GM21825 (cell line): ENCODE results near the gene DLX3.

Experiments used
- ATAC-seq: cut with Tn5 transposase; IDR thresholded peaks from one replicate; pipeline ENCODE4 v1.9.1; 2021; ENCODE audit warnings: mild to moderate bottlenecking, moderate library complexity; ENCODE audit not compliant: unreplicated experiment

The DLX3 gene

DNA sequence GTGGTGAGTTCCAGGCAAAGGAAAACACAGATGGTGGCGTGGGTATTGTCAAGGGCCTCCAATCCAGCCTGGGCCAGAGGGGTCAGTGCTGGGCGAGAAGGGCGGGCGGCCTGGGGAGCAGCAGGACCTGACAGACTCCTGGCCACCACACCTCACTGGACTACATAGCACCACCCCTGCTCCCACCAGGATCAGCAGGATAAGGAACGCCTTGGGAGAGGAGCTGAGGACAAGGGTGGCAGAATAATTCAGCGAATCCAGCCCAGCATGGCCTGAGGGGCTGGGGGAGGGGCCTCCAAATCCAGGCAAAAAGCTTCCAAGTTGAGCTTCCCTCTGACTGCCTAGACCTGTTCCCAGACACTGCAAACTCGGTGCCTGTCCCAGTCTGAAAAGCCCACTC, 19.5 kb downstream of the DLX3 start:
- ATAC-seq, result no peak

- ATAC-seq, result no peak
Measured at GRCh38 chr17:49973271-49973615, 21.8 kb downstream of the DLX3 start.

DNA sequence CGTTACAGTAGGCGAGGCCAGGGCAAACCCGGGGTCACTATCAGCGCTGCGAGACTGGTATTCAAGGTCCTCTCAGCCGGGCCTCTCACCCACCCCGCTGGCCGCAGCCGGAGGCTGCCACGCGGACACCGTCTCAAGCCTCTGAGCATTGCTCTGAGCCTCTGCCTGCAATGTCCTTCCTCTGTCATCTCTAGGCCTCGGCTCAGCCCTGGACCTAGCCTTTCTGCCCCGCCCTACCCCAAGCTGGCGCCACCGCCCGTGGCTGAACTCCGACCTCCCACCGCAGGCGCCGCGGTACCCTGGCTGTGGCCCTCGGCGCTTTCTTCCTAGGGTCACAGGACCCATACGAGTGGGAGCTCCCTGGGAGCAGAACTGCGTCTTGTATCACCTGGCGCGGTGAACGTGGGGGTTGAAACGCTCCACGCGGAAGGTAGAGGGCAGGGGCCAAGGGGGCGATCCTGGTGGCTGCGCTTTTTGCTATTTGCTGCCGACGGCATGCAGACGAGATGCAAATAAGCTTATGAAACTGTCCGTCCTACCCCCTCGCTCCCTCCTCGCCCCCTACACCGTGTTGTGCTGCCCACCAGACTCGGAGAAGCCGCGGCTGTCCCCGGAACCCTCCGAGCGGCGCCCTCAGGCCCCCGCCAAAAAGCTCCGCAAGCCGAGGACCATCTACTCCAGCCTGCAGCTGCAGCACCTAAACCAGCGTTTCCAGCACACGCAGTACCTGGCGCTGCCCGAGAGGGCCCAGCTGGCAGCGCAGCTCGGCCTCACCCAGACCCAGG, 22.3 kb downstream of the DLX3 start:
- ATAC-seq, result no peak

- ATAC-seq, result no peak
Measured at GRCh38 chr17:49971848-49972485, 23.1 kb downstream of the DLX3 start.

DNA sequence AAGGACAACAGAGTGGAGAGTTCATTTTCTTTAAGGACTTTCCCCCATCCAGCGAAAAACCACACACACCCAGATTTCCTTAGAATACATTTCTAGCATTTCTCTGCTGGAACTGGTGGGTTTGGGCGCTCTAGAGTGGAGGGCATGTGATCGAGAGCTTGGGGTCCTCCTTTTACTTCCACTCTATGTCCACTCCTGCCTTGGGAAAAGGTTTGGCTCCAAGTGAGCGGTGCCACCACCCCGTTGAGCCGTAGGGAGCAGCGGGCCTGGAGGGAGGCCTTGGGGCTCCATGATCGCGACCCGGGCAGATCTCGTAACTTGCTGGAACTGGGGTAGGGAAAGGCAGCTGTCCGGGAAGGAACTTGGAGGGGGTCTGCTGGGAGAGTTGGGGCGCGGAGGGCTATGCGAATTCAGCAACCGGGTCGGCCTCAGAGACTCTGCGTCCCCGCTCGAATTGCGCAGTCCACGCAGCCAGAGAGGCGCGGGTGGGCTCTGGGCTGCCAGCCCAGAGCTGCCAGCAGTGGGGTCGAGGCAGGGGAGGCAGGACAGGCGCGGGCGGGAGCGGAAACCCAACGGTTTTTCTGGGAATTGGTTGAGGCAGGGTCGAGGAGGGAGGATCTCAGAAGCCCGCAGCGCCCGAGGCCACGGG, 23.7 kb downstream of the DLX3 start:
- no peak for ATAC-seq

DNA sequence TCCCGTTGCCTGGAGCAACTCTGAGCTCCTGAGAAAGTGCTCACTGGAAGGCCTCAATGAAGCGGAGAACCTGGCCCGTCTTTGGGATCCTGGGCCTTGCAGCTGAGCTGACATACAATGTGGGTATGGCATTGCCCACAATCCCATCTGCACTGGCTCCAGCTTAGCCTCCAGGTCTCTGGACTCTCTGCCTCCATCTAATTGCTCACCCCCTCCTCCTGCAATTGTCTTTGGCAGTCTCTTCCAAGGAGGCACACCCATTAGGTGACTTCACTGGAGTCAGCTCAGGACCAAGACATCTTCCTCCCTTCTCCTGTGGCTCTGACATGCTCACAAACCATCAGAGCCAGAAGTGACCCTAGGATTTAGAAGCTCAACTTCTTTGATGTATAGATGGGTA, 24.5 kb downstream of the DLX3 start:
- ATAC-seq, result no peak

DNA sequence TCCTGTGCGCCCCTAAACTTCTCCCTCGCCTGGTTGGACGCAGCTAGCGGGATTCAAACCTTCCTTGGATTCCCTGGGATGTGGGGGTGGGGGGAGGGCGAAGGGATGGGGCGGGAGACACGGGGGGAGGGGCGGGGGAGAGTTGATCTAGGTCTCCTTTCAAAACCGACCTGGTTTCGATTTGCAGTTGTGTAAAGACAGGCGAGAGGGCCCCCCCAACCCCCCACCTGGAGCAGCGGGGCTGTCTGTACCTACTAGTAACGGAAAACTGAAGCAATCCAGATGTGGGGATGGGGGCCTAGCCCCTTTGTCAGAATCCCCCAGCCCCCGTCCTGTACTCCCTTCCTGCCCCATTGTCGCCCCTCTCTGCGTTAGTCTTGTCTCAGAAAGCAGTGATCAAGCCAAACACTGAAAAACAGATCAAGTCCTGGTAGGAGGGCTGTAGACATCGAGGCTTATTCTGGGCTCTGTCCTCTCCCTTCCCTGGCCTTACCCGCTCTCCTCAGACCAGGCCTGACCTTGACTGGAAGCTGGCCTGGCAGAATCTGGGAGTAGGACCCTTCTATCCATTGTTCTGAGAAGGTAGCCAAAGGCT, 25.1 kb downstream of the DLX3 start:
- ATAC-seq, result no peak

DNA sequence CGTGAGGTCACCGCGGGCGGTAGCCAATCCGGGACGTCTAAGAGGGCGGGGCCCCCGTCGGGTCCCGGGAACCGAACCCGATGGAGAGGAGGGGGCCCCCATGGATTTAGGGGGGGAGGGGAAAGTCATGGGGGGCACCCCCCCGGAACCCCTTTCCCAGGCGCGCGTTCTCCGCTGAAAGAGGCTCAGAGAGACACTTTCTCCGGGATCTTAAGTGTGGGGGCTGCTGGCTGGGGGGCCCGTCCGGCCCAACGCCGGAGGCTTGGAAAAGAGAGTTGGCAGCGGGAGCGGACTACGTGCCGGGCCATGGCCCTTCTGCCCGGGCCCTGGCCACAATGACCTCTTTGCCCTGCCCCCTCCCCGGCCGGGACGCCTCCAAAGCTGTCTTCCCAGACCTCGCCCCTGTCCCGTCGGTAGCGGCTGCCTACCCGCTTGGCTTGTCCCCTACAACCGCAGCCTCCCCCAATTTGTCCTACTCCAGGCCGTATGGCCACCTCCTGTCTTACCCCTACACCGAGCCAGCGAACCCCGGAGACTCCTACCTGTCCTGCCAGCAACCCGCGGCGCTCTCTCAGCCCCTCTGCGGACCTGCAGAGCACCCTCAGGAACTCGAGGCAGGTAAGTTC, 25.8 kb downstream of the DLX3 start, which contains the start of gene DLX4:
Gene DLX4 (plus strand): TSS at position 57 of the 626 bp plus-strand sequence. CDS start 279 bp downstream, at position 336.
- ATAC-seq, result no peak

- peak; percentile 50 for ATAC-seq
Measured at GRCh38 chr17:49968405-49969133, 26.5 kb downstream of the DLX3 start.

DNA sequence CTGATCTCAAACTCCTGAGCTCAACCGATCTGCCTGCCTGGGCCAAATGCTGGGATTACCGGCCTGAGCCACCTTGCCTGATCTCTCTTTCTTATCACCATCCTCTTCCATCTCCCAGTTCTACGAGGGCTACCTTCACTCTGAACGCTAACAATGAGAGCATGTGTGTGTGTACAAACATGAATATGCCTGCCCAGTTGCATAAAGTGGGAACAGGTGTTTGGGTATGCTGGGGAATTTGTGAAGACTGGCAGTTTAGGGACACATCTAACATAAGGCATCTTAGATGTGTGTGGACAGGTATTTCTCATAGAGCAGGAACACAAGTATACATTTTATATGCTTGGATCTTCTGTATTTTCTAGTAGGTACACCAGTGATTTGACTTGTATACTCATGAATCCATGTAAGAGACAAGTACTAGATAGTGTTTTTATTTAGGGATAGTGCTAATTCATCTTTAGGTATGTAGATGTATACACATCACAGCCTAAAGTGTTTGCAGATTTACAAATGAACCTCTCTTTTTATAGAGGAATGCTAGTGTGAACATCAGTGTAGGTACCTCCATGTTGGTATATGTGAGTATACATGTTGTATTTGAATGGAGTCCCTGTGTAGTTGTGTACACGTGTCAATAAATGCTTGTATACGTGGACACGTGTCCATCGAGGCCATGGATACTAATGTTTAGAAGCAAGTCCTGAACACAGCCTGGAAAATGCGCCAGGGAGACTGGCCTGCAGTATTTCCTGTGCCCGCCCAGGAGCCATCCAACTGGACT, 27.2 kb downstream of the DLX3 start:
- ATAC-seq, result no peak

DNA sequence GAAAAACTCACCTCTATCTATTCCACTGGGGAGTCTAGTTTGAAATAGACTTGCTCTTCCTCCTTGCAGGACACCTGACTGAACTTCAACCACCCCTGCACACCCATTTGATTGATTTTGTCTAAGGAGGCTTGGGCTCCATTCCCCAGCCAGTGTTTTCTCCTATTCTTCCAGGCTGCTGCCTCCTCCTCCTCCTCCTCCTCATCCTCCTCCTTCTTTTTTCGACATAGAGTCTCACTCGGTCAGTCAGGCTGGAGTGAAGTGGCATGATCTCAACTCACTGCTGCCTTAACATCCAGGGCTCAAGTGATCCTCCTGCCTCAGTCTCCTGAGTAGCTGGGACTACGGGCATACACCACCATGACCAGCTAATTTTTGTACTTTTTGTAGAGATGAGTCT, 27.8 kb downstream of the DLX3 start:
- ATAC-seq, result no peak

- ATAC-seq, result no peak
Measured at GRCh38 chr17:49966767-49967166, 28.3 kb downstream of the DLX3 start.

GRCh38 chr17:49965524-49965909, 29.5 kb downstream of the DLX3 start:
- no peak for ATAC-seq

GRCh38 chr17:49964769-49965523, 30.1 kb downstream of the DLX3 start:
- ATAC-seq, result no peak

DNA sequence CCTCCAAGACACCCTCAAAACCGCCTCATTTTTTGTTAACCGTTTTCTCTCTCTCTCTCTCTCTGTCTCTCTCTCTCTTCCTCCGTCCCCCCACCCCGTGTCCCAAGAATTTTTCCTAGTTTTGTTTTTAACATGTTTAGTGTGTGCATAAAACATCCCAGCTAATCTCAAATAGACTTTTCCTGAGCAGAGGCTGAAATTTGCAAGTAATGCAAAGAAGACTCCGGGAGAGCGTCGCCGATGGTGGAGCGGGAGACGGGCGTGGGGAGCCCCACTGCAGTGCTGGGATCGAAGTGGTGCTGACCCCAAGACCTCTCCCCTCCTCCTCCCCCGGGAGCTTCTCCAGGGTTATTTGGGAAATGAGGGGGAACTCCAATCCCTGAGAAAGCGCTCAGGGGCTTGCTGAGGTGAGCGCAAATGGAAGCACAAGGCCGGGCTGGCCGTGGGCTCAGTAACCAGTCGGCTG, 30.7 kb downstream of the DLX3 start:
- ATAC-seq, result no peak

DNA sequence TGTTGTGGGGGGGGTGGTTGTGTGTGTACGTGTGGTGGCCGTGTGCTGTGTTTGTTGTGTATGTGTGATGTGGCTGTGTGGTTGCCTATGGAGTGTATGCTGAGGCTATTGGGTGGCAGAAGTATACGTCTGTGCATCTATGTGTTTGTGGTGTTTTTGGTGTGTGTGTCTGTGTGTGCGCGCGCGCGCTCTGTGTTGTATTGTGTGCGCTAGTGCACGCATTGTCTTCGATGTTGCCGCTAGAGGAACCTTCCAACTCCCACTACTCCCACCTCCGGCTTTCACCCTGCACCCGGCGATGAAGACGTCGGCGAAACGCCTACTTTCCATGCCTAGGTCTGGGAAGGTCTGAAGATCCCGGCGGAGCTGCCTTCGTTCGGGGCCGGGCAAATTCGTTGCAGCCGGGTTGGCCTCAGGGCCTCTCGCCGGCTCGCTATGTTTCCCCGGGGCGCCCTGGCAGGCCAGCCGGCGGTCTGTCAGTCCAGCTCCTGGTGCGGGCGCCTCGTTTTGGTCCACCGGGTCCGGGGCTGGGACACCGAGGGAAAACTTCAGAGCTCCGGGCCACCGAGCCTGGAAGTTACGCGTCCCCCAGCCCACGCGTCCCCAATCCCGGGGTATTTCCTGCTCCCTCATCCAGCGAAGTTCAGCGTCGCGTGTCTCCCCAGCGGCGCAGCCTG, 31.3 kb downstream of the DLX3 start:
- no peak for ATAC-seq

- no peak for ATAC-seq
Measured at GRCh38 chr17:49963309-49963625, 31.8 kb downstream of the DLX3 start.

DNA sequence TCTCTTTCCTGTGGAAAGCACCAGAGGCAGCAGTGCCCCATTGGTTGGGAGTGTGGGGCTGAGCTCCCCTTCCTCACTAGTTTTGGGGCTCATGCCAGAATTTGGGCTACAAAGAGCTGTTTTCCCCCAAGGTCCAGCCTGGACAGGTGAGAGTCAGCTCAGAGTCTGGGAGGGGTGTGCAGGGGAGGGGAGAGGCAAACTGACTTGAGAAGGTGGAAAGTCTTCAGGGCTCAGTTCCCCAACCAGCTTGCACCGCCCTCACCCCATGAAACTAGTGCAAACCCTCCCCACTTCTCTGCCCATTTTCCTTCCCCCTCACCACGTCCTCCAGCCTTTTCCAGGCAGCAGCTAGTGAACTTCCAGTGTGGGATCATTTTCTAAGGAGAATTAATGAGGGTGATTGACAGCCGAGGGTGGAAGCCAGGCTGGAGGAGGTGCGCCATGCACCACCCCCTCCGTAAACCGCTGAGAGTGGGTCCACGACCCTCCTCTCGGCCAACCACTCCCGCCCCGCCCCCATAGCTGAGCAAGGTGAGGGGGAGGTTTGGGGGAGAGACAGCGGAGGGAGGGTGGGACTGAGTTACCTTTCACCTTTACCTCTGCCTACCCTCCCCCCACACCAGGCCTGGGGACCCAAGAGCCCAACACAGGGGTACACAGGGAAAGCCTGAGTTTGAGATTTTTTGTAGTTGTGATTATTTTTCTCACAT, 32.3 kb downstream of the DLX3 start:
- no peak for ATAC-seq
